H1 (cell line): Measurements from ENCODE around the gene MYLK. TPM values are rescaled to one million over a fixed set of nuclear protein-coding genes. Genes with fewer than 3 reads are reported as not detected.

Experiments
- BRCA1 ChIP-seq: IDR thresholded peaks from 2 replicates; pipeline ENCODE4 v1.6.1; 2012; ENCODE audit warnings: low read depth, low read length, improper control_type of control experiment
- HDAC2 ChIP-seq, 2 experiments: fragments of 300-600 bp in 1 of 2; sonication (generic) in 1 of 2; IDR thresholded peaks; 2 replicates each; pipeline ENCODE4 v1.6.1; 2011 to 2012; ENCODE audit warnings: low read depth in 2 of 2, low read length in 2 of 2, mild to moderate bottlenecking in 2 of 2, moderate library complexity in 2 of 2, borderline replicate concordance in 1 of 2, inconsistent platforms in 1 of 2
- POU5F1 ChIP-seq: IDR thresholded peaks from 2 replicates; pipeline ENCODE4 v1.6.1; 2011; ENCODE audit warnings: low read depth, mild to moderate bottlenecking, low read length, moderate library complexity
- SP1 ChIP-seq: IDR thresholded peaks from 2 replicates; pipeline ENCODE4 v1.6.1; 2011; ENCODE audit warnings: low read depth, low read length
- polyA plus RNA-seq, 7 experiments: library from polyadenylated mRNA; depleted of rRNA in 3 of 7; stranded (reverse) in 5 of 7; unstranded in 2 of 7; fragments of >200 nt in 5 of 7; fragments of 200-250 nt in 2 of 7; gene quantifications; 1 replicate in 5 of 7; 2 replicates in 1 of 7; 4 replicates in 1 of 7; pipeline versions ENCODE4 v1.2.1 to v1.2.3, GENCODE V29; 2011 to 2013; ENCODE audit warnings: missing spikeins in 2 of 7, mixed read lengths in 2 of 7
- total RNA-seq: library from RNA; stranded (reverse); fragmentation: NEBNext Ultra II Directional; extraction: Animal tissue kit (Norgen Biotek cat#: 25700); gene quantifications from 2 replicates; pipeline ENCODE4 v1.2.1, GENCODE V29; 2021
- TF ChIP-seq, protein P1 (sequence below): IDR thresholded peaks from 2 replicates; pipeline ENCODE4 v1.6.1; 2012; ENCODE audit warnings: low read length, inconsistent platforms
- TF ChIP-seq, protein P2 (sequence below): fragments of 300-600 bp; sonication (generic); IDR thresholded peaks from 2 replicates; pipeline ENCODE4 v1.7.1; 2012; ENCODE audit warnings: low read length, moderate library complexity, mild to moderate bottlenecking, inconsistent platforms; ENCODE audit not compliant: insufficient replicate concordance

MYLK gene
- total and polyA plus RNA-seq, 2 of the 8 experiments (the other 6 are each of a cell fraction or from before 2014, with no cell fraction given) = 11.6 to 21.3 TPM

DNA sequence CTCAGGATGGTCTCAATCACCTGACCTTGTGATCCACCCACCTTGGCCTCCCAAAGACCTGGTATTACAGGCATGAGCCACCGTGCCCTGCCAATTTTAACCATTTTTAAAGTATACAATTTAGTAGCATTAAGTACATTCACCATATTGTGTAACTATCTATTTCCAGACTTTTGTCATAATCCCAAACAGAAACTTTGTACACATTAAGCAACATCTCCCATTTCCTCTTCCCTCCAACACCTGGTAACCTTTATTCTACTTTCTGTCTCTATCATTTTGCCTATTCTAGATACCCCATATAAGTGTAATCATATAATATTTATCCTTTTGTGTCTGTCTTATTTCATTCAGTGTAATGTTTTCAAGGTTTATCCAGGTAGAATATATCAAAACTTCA lies 8.9 kb upstream of the MYLK start (continued):
- TF ChIP-seq, protein P1, sequence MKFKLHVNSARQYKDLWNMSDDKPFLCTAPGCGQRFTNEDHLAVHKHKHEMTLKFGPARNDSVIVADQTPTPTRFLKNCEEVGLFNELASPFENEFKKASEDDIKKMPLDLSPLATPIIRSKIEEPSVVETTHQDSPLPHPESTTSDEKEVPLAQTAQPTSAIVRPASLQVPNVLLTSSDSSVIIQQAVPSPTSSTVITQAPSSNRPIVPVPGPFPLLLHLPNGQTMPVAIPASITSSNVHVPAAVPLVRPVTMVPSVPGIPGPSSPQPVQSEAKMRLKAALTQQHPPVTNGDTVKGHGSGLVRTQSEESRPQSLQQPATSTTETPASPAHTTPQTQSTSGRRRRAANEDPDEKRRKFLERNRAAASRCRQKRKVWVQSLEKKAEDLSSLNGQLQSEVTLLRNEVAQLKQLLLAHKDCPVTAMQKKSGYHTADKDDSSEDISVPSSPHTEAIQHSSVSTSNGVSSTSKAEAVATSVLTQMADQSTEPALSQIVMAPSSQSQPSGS = no peak
- TF ChIP-seq, protein P2, sequence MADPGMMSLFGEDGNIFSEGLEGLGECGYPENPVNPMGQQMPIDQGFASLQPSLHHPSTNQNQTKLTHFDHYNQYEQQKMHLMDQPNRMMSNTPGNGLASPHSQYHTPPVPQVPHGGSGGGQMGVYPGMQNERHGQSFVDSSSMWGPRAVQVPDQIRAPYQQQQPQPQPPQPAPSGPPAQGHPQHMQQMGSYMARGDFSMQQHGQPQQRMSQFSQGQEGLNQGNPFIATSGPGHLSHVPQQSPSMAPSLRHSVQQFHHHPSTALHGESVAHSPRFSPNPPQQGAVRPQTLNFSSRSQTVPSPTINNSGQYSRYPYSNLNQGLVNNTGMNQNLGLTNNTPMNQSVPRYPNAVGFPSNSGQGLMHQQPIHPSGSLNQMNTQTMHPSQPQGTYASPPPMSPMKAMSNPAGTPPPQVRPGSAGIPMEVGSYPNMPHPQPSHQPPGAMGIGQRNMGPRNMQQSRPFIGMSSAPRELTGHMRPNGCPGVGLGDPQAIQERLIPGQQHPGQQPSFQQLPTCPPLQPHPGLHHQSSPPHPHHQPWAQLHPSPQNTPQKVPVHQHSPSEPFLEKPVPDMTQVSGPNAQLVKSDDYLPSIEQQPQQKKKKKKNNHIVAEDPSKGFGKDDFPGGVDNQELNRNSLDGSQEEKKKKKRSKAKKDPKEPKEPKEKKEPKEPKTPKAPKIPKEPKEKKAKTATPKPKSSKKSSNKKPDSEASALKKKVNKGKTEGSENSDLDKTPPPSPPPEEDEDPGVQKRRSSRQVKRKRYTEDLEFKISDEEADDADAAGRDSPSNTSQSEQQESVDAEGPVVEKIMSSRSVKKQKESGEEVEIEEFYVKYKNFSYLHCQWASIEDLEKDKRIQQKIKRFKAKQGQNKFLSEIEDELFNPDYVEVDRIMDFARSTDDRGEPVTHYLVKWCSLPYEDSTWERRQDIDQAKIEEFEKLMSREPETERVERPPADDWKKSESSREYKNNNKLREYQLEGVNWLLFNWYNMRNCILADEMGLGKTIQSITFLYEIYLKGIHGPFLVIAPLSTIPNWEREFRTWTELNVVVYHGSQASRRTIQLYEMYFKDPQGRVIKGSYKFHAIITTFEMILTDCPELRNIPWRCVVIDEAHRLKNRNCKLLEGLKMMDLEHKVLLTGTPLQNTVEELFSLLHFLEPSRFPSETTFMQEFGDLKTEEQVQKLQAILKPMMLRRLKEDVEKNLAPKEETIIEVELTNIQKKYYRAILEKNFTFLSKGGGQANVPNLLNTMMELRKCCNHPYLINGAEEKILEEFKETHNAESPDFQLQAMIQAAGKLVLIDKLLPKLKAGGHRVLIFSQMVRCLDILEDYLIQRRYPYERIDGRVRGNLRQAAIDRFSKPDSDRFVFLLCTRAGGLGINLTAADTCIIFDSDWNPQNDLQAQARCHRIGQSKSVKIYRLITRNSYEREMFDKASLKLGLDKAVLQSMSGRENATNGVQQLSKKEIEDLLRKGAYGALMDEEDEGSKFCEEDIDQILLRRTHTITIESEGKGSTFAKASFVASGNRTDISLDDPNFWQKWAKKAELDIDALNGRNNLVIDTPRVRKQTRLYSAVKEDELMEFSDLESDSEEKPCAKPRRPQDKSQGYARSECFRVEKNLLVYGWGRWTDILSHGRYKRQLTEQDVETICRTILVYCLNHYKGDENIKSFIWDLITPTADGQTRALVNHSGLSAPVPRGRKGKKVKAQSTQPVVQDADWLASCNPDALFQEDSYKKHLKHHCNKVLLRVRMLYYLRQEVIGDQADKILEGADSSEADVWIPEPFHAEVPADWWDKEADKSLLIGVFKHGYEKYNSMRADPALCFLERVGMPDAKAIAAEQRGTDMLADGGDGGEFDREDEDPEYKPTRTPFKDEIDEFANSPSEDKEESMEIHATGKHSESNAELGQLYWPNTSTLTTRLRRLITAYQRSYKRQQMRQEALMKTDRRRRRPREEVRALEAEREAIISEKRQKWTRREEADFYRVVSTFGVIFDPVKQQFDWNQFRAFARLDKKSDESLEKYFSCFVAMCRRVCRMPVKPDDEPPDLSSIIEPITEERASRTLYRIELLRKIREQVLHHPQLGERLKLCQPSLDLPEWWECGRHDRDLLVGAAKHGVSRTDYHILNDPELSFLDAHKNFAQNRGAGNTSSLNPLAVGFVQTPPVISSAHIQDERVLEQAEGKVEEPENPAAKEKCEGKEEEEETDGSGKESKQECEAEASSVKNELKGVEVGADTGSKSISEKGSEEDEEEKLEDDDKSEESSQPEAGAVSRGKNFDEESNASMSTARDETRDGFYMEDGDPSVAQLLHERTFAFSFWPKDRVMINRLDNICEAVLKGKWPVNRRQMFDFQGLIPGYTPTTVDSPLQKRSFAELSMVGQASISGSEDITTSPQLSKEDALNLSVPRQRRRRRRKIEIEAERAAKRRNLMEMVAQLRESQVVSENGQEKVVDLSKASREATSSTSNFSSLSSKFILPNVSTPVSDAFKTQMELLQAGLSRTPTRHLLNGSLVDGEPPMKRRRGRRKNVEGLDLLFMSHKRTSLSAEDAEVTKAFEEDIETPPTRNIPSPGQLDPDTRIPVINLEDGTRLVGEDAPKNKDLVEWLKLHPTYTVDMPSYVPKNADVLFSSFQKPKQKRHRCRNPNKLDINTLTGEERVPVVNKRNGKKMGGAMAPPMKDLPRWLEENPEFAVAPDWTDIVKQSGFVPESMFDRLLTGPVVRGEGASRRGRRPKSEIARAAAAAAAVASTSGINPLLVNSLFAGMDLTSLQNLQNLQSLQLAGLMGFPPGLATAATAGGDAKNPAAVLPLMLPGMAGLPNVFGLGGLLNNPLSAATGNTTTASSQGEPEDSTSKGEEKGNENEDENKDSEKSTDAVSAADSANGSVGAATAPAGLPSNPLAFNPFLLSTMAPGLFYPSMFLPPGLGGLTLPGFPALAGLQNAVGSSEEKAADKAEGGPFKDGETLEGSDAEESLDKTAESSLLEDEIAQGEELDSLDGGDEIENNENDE = no peak
- TF ChIP-seq HDAC2 (IDR thresholded peaks at IDR 0.05; ENCODE audit: borderline replicate concordance in 1 of 2, low read depth in 2 of 2, low read length in 2 of 2) (no peak), BRCA1 (no peak), SP1 (no peak), POU5F1 (no peak)
